GM18867 (cell line): Measurements from ENCODE around the gene GRIP2.

Source experiments
- ATAC-seq: cut with Tn5 transposase; IDR thresholded peaks from one replicate; pipeline ENCODE4 v1.9.1; 2021; ENCODE audit warnings: mild to moderate bottlenecking, moderate library complexity; ENCODE audit not compliant: unreplicated experiment

The GRIP2 gene

DNA sequence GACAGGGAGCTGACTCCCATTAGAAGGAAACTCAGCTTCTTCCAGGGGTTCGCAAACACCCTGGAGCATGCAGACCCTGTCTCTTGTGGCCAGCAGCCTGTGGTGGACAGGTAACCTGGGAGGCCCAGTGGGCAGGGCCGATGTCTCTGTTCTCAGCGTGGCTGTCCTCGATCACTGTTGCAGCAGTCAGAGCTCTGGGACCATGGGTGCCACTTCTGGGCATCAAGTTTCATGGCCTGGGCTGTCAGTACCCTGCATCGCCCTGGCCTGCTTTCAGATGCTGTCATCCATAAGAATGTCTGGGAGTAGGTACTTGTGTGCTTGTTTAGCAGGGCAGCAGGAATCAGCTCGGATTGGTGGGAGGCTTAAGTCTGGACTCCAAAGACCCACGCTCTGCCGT lies 83.3 kb downstream of the GRIP2 start:
- no peak for ATAC-seq

DNA sequence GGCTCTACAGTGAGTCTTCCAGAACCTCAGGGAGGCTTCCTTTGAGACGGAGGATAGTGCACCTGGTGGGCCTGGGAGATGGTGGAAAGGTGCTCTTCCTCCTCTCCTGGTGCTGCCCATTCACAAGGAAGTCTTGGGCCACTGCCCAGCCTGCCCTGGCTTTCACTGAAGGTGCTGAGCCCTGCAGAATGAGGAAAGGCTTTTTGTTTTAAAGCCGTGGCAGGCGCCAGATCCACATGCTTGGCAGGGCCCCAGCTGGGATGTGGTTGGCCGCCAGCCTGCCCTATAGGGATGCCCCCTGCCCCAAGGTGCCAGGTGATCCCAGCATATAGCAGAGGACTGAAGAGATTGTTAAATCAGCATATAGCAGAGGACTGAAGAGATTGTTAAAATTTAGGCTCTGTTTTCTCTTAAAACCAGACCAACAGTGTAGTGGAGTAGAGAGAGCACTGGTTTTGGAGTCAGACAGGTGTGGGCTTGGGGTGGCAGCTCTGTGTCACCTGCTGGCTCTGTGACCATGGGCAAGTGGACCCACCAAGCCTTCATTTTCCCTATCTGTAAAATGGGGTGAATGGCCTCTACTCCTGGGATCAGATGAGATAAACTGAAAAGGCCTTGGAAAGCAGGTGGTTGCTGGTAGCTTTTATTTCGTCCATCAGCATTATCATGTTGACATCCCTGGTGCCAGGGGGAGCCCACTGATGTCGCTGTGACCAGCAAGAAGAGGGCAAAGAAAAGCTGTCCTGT lies 84.4 kb downstream of the GRIP2 start:
- no peak for ATAC-seq

DNA sequence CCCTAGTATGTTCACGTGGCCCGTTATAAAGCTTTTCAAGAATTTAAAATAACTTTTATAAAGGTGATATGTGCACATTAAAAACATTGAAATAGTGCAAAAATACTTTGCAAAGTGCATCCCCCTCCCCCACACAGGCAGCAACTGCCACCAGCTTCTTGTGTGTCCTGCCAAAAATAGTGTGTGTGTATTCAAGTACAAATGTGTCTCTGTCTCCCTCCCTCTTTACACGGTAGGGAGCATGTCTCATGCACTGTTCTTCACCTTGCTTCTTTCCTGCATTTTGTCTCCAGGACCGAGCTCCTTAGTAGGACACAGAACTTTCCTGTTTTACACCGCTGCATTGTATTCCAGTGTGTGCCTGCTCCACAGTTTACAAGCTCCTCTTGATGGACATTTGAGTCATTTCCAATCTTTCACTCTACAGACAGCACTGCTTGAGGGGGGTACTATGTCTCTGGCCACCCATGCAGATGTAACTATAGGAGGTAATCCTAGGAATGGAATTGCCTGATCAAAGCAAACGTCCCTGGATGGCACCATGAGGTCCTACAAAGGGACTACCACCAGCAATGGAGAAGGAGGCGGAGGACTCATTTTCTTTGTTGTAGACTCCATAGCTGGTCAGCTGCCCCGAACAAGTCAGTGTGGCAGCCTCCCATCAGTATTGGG lies 85.4 kb downstream of the GRIP2 start:
- ATAC-seq, result no peak

DNA sequence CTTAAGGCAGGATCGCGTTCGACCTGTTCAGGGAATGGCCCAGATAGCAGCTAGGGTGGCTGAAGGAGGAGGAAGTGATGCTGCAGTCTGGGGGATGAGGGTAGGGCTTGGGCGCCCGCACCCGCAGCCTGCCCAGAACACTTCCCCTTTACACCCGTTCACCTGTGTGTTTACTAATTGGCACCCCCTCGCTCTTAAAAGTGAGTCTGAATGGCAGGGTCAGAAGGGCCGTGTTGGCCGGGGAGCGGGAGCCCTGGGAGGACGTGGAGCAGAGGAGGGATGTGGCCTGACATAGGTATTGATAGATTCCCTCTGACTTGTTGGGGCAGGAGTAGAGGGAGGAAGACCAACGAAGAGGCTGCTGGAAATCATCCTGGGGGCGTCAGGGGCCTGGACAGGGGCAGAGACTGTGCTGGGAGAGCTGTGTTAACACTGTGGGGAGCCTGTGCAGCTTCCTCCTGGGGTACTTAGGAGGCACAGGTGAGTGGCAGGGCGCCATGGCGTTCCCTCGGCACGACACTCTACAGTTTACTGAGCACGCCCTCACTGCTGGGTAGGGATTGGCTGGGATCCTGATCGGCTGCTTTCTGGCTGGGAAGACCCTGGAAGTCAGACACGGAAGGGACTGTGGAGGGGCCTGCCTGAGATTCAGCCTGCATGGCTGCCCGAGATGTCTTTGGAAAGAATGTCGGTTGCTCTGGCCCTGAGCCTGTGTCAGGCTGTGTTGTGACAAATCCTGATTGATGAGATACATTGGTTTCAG lies 86.1 kb downstream of the GRIP2 start:
- no peak for ATAC-seq

DNA sequence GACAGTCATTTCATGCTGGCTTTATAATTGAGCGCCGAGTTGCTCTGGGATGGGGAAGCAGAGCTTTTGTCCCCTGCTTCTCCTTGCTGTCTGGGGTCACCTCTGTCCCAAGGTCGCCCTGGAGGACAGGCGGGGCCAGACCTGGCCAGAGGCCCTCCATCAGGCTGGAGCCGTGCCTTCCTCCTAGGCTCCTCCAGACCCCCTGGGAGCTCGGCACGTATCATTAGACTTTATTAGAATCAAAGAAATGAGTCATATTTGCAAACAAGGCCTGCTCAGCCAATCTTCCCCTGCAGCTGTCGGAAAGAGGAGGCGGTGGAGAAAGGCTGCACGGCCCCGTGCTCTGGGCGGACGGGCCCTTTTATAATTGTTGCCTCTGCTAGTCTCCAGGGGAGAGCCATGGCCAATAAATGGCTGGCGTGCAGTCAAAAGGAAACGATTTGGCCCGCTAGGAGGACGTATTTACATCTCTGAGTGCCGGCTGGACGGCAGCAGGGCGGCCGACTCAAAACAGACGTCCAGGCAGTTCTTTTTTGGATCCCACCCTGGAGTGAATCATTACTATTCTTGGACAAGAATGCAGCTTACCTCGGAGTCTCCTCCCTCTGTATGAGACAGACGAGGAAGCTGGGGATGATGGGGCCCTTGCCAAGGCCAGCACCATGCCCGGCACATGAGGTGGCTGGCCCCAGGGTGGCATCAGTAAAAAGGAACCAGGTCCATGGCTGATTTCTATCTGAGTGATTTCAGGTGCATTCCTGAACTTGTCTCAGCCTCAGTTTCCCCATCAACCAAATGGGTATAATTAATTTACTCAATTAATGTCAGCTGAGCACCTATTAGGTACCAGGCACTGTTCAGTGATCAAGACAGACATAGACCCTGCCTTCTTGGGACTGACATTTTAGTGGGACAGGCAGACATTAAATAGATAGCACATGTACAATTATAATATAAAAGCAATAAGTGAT lies 87.1 kb downstream of the GRIP2 start:
- no peak for ATAC-seq

DNA sequence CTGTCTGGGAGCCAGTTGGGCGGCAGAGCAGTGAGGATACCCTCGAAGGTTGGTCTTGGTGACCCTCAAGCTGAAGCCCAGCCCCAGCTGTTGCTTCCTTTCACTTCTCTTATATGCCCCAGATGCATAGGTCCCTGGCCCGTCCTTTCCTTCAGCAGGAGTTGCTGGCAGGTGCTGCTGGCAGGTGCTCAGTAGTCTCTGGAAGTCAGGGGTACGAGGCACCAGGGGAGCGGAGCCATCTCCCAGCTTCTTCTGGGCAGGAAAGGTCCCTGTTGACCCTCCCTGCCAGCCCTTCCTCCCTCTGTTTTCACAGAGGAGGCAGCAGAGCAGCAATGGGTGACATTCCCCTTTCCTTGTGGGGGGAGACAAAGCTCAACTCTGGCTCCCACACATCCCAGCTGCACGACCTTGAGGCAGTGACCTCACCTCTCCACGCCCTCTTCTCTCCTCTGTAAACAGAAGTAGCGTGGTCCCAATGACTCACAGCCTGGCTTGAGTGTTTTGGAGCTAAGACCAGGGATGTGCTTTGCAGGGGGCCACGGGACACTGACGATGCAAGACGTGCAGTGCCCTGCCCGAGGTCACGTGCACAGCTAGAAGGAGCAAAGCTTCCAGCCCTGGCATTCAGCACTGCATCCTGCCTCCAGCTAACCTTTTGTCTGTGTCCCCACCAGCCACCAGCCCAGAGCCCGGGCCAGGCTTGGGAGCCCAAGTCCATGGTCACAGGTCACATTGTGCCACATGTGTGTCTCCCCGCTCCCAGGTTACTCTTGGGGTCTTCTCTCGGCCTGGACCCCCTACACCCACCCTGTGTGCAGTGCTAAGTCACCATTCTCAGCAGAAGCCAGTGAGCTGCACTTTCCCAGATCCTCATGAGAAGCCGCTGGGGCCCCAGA lies 88.0 kb downstream of the GRIP2 start:
- no peak for ATAC-seq

DNA sequence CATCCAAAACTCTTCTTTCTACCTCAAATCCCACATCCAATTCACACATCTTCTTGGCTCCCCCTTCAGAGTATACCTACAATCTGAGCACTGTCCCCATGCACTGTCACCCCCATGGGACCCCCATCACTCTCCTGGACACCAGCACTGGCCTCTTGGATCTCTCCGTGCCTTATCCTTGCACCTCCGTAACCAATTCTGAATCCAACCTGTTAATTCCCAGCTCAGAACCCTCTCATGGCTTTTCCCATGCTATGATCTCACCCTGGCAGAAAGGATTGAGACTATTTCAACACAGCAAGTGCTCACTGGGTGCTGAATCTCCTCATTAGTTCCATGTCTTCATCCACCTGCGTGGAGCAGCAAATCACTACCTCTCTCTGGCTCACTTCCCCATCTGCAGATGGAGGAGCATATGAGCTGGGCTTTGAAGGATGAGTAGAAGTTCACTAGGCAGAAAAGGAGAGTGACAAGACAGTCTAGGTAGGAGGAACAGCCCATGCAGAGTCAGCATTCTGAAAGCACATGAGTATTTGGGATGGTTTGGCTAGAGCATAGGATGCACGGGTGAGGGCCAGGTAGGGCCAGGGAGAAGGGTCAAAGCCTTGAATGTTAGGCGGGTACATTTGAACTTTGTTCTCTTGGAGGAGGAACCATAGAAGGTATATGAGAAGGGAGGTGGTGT lies 89.1 kb downstream of the GRIP2 start:
- no peak for ATAC-seq

DNA sequence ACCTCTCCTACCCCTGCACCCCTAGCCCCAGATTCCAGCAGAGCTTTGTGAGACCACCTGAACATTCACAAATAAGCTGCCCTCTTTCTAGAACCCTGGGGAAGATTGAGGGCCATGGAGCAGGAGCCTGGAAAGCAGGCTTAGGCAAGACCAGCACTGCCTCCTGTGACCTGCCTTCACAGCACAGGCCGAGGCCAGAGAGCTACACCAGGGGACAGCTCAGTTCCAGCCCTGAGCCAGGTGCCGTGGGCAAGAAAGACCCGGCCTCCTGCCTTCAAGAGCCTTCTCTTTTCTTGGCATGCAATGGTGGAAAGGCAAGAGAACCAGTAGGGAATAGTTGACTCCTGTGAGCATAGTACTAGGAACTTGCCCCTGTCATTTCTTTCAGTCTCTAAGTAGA lies 89.6 kb downstream of the GRIP2 start:
- no peak for ATAC-seq

DNA sequence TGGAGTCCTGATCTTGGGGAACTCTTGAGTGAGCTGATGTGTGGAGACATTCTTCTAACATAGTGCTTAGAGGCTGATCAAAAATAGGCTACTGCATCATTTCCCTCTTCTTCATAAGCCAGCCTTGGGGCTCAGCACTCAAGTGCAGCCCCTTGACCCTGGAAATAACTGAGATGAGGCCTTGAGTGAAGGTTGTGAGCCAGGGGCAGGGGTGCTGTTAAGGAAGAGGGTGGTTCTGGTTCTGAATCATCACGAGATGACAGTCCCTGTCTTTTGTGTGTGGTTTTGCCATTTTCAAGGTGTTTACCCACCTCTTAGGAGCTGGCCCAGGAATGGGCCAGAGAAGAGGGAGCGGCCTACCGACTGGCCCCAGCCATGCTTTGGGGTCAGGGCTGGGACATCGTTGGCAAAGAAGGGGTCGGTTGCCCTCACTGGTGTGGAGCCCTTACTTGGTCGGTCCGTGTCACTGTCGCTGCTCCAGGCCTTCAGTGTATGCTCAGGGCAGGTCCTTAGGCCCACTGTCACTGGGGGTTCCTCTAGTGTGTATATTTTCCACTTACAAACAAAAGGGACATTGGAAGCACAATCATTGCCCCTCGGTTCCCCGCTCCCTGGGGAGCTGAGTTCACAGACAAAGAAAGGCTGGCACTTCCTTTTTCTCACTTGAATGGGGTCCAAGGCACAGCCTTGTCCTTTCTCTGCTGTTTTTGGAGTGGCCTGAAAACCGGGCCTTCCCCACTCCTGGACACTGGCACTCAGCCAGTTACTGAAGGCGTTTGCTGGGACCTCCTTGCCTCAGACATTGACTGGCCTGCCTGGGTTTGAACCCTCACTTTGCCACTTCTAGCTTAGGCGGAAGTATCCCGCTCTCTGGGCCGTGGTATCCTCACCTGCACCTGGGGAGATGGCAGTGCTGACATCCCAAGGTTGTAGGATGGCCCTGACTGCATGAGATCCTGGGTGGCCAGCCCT lies 91.1 kb downstream of the GRIP2 start:
- ATAC-seq, result no peak

DNA sequence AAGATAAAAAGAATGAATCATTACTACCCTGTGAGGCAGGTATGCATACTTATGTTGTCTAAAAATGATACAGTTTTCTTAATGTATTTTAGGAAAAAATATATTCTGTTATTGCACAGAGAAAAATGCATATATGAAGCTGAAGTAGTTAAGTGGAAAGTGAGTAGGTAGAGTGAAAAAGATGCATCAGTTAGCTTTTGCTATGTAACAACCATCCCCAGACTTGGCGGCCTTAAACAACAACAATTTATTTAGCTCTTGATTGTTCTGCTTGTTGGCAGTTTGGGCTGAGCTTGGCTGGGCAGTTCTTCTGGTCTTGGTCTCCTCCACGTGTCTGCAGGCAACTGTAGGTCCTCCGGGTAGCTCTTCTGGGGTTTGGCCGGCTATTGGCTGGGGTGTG lies 92.1 kb downstream of the GRIP2 start:
- ATAC-seq, result no peak

DNA sequence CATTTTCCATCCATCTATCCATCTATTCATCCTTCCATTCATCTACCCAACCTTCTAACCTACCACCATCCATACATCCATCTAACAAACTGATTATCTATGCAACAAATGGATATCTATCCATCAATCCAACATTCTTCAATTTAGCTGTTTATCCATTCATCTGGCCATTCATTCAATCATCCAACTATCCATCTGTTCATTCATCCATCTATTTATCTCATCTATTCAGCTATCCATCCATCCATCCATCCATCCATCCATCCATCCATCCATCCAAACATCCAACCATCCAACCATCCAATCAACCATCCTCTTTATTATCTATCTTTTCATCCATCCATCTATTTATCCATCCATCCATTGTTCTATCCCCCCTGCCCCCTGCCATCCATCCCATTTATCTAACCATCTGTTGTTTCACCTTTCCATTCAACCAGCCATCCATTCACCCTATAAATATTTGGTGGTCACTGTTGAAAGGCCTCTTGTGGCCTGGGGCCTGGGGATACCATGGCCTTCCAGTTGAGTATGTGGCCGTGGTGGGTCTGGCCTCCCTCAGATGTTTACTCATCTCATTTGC lies 93.1 kb downstream of the GRIP2 start:
- no peak for ATAC-seq

DNA sequence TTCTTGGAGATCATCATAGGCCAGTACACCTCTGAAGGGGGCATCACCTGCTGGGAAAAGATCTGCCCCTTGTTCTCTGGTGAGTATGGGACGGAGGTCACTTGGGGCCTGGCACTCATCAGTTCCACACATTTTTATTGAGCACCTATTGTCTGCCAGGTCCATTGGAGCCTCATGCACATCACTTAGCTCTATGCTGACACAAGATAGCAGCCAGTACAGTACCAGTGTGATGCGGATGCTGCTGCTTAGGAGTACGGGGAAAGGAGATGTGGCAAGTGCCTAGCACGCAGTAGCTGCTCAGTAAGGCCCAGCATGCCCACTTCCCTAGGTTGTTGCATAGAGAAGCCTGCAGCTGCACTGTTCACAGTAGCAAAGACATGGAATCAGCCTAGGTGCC lies 94.4 kb downstream of the GRIP2 start:
- no peak for ATAC-seq

DNA sequence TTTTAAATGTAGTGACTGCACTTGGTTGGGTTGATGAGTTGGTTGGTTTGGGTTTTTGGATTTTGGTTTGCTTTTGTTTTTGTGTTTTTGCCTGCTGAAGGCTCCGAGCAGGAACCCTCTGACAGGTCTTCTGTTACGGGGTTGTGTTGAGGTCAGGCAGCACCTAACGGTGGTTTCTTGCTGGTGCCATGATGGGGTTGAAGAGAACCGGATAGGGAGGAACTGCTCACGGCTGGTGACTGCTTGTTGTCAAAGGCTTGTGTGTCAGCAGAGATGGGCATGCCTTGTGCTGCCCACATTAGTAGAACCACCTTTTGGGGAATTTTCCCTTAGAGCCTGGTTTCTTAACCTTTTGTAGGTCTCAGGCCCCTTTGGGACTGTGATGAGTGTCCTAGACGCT lies 95.8 kb downstream of the GRIP2 start:
- ATAC-seq, result no peak

DNA sequence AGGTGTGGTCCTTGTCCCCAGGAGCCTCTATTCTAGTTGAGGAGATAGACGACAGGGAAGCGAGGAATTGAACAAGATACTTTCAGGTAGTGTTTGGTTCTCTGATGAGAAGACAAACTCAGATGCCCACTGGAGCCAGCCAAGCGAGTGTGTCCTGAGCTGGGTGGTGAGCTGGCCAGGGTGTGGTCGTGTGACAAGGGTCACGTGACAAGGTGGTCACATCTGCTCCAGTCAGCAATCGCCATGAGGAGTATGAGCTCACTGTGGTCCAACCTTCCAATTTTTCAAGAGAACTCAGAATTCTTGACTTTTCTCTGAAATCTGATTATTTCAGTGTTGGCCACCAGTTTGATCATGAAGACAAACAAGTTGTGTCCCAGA lies 98.2 kb downstream of the GRIP2 start:
- ATAC-seq, result no peak

DNA sequence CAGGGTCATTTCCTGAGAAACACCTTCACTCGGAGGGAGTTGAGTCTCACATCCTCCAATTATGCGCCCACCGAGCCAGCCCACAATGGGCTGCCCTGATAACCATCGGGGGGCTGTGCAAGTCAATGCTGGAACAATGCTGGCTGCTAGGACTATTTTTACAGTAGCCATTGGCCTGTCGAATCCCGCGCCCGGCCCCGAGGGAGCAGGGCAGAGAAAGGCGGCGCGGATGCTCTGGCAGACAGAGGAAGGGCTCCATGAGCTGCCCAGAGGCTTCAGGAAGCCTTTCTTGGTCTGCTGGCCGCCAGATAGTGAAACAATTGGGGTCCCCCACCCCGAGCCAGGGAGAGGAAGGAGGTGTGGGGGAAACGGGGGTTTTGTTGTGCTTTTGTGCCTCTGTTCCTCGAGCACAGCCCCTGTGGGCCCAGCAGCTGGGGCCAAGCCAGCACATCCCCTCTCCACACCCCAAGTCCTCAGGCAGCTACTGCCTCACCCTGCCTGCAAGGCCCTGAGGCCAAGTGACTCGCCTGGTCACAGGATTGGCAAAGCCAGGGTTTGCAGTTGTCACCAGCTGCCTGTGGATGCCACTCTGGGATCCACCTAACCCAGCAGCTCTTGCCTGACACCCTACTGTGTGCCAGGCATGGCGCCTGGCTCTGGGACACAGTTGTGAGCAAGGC lies 98.8 kb downstream of the GRIP2 start:
- ATAC-seq, result no peak

DNA sequence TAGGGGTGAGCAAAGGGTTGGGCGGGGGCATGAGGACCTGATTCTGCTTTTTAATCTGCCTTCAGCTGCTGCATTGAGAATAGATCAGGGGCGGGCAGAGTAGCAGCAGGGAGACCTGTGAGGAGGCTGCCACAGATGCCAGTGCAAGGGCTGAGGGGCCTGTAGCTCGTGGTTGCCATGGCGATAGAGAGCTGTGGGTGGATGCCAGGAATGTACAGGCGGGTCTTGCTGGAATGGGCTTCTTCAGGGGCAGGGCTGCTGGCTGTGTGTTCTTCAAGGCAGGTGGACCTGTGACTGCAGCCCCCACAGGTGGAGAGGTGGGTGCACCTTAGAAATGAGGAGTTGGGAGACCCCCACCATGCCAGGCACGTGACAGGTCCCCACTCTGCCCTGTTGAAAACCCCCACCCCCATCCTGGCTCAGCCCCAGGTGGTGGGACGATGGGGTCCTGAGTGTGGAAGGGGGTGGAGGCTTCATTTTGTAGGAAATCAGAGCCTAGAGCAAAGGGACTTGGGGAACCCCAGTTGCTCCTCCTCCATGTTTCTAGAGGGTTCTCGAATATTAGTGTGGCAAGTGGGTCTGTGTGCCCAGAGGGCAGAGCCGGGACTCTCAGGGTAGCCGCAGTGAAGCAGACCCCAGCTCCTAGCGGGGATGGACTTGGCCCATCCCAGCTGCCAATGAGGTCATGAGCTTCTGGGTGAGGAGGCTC lies 99.5 kb downstream of the GRIP2 start:
- no peak for ATAC-seq

DNA sequence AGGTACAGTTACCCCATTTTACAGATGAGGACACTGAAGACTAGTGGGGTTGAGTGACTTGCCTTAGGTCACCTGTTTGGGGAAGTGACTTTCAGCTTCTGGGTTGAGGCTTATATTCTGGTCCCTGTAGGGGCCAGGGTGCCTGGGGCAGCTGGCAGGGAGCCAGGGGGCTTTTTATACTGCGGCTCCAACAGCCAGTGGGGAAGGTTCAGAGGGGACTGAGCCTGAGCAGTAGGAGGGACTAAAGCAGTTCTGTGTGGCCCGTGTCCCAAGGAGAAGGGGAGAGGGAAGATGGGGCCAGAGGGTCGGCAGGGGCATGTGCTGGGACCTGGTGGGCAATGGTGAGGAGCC lies 100.0 kb downstream of the GRIP2 start:
- ATAC-seq, result no peak
